Uterus (tissue), 4 donors: ENCODE measurements around the gene ZFYVE28. TPM values are rescaled to one million over a fixed set of nuclear protein-coding genes. Genes with fewer than 3 reads are reported as not detected.

ENCODE experiments used
- DNase-seq, 2 donors: peaks; one replicate each; pipeline ENCODE4 v3.0.0-alpha.2; 2019 to 2020
- H3K27ac ChIP-seq, 2 donors: fragments of 200-600 bp; sonication (generic); 1 replicate in 1 of 2; 2 replicates in 1 of 2; pipeline ENCODE4 v1.5.1; 2016 to 2018
- H3K27me3 ChIP-seq, 2 donors: fragments of 200-600 bp; sonication (generic); one replicate each; pipeline ENCODE4 v1.5.1; 2018 to 2019; ENCODE audit warnings: control low read depth in 1 of 2
- H3K36me3 ChIP-seq, 2 donors: fragments of 200-600 bp; sonication (generic); one replicate each; pipeline ENCODE4 v1.5.1; 2019; ENCODE audit warnings: control low read depth in 1 of 2
- H3K4me1 ChIP-seq, 2 donors: fragments of 200-600 bp; sonication (generic); one replicate each; pipeline ENCODE4 v1.5.1; 2018 to 2019; ENCODE audit warnings: control low read depth in 1 of 2
- H3K4me3 ChIP-seq, 2 donors: fragments of 200-600 bp; sonication (generic); 1 replicate in 1 of 2; 2 replicates in 1 of 2; pipeline ENCODE4 v1.5.1; 2018 to 2019; ENCODE audit warnings: mild to moderate bottlenecking in 1 of 2
- H3K9me3 ChIP-seq, 2 donors: fragments of 200-600 bp; sonication (generic); one replicate each; pipeline ENCODE4 v1.5.1; 2019; ENCODE audit warnings: control low read depth in 1 of 2
- CTCF ChIP-seq, 4 experiments: fragments of 200-600 bp in 2 of 4; fragments of 450-650 bp in 2 of 4; sonication (generic) in 2 of 4; IDR thresholded peaks; one replicate each; pipeline ENCODE4 v1.5.1; 2016 to 2019; ENCODE audit warnings: antibody characterized with exemption in 4 of 4, mild to moderate bottlenecking in 2 of 4, moderate library complexity in 1 of 4
- POLR2A ChIP-seq, 2 donors: fragments of 450-650 bp; IDR thresholded peaks; one replicate each; pipeline ENCODE4 v1.6.1; 2016; ENCODE audit warnings: antibody characterized with exemption in 2 of 2, mild to moderate bottlenecking in 1 of 2, moderate library complexity in 1 of 2
- intact Hi-C: fragments of 100-400 bp; cut with DNase I; formaldehyde crosslinking; loops from one replicate; pipeline ENCODE4 v1.15.1; 2023; ENCODE audit warnings: low total_unique reads
- total RNA-seq, 4 donors: library from RNA; depleted of rRNA in 3 of 4; stranded (reverse); fragments of >200 nt in 3 of 4; gene quantifications; one replicate each; pipeline versions ENCODE4 v1.1.0 to v1.2.4, GENCODE V29; 2014 to 2023
- donor health status: DM: yes; HTN: yes; CAD: no.

The ZFYVE28 gene
- total RNA-seq, 4 donors from 2014 or later: 5.4 to 16.7 (median 13.4) TPM

- no peak for TF ChIP-seq POLR2A (IDR thresholded peaks at IDR 0.05)
- no peak for TF ChIP-seq CTCF (IDR thresholded peaks at IDR 0.05)
- intact Hi-C loops: loop anchor here (10.0 kb wide), 1 partner anchor 142 kb away; the partner anchor contains the start of gene MXD4
- Histone ChIP-seq H3K4me1 (peaks cover 0 to 8% of the 10 kb centered on the region in 2 donors), H3K4me3 (no peak overlapping the region), H3K9me3 (no peaks in the 10 kb centered on the region), H3K27ac (no peak overlapping the region), H3K36me3 (no peaks in the 10 kb centered on the region), H3K27me3 (no peaks in the 10 kb centered on the region)
- DNase-seq: no peak
Observed at GRCh38 chr4:2406406-2406805, 12.0 kb downstream of the ZFYVE28 start.

- Histone ChIP-seq H3K4me1 (peaks cover 0 to 12% of the 10 kb centered on the region in 2 donors), H3K36me3 (no peaks in the 10 kb centered on the region), H3K27ac (no peak overlapping the region), H3K4me3 (no peak overlapping the region), H3K27me3 (no peaks in the 10 kb centered on the region), H3K9me3 (no peaks in the 10 kb centered on the region)
- intact Hi-C loops: loop anchor here (10.0 kb wide), 1 partner anchor 138 kb away; the partner anchor contains the start of gene MXD4
- no peak for DNase-seq
- TF ChIP-seq CTCF (IDR thresholded peaks at IDR 0.05) (no peak), POLR2A (IDR thresholded peaks at IDR 0.05) (no peak)
Observed at GRCh38 chr4:2402941-2403340, 15.5 kb downstream of the ZFYVE28 start.

- Histone ChIP-seq H3K36me3 (no peaks in the 10 kb centered on the region), H3K9me3 (no peaks in the 10 kb centered on the region), H3K27ac (peak overlapping the region in 1 of 2 donors; percentile 10), H3K4me3 (peak overlapping the region in 1 of 2 donors; percentile 15), H3K4me1 (peaks cover 0 to 12% of the 10 kb centered on the region in 2 donors), H3K27me3 (no peaks in the 10 kb centered on the region)
- intact Hi-C loops: loop anchor here (10.0 kb wide), 1 partner anchor 137 kb away; the partner anchor contains the start of gene MXD4
- DNase-seq: peak; percentile 56 to 68
- TF ChIP-seq POLR2A (IDR thresholded peaks at IDR 0.05) (no peak), CTCF (IDR thresholded peaks at IDR 0.05) (no peak)
Observed at GRCh38 chr4:2402048-2402842, 16.2 kb downstream of the ZFYVE28 start.

GRCh38 chr4:2401610-2401983 is 16.8 kb downstream of the ZFYVE28 start:
- intact Hi-C loops: loop anchor here (10.0 kb wide), 1 partner anchor 137 kb away; the partner anchor contains the start of gene MXD4
- H3K4me3 ChIP-seq: peak overlapping the region in 1 of 2 donors; percentile 15
- no peak for DNase-seq

More at GRCh38 chr4:2401610-2401983, 16.8 kb downstream of the ZFYVE28 start:
- Histone ChIP-seq H3K27ac (no peak overlapping the region), H3K36me3 (no peaks in the 10 kb centered on the region), H3K27me3 (no peaks in the 10 kb centered on the region), H3K4me1 (peaks cover 0 to 12% of the 10 kb centered on the region in 2 donors), H3K9me3 (no peaks in the 10 kb centered on the region)
- TF ChIP-seq CTCF (IDR thresholded peaks at IDR 0.05): no peak
- TF ChIP-seq POLR2A (IDR thresholded peaks at IDR 0.05): no peak
